SH-SY5Y (cell line): ENCODE data around the gene SLC25A26.

Source experiments
- GATA2 ChIP-seq: IDR thresholded peaks from 2 replicates; pipeline ENCODE4 v1.6.1; 2011; ENCODE audit warnings: mild to moderate bottlenecking, low read depth, low read length
- GATA3 ChIP-seq: IDR thresholded peaks from 2 replicates; pipeline ENCODE4 v1.6.1; 2011; ENCODE audit warnings: low read depth, mild to moderate bottlenecking, low read length, moderate library complexity

- no peak for TF ChIP-seq GATA2
- TF ChIP-seq GATA3, result no peak
Measured at GRCh38 chr3:66404197-66404596, 183.4 kb downstream of the SLC25A26 start.
